ENCODE results near the gene CD6. TPM values are rescaled to one million over a fixed set of nuclear protein-coding genes. Genes with fewer than 3 reads are reported as not detected.

CD6 gene
- total RNA-seq, 3 donors from 2014 or later: 0.80 to 1.9 (median 0.98) TPM

DNA sequence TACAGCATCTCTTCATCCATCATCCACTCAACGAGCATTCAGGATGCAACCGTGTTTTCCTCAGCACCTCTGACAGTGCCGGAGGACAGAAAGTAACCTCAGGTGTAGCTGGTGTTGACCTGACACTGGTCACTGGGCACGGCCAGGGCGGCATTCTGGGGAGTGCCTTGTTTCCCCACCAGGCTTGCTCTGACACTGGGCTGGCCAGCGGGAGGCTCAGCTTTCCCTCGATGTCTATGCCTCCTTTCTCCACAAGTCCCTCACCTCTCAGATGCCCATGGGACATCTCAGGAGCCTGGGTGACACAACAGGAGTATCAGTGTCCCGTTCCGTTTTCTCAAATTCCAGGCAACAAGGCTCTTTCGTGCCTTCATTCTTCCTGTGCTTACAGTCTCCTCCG lies 28.9 kb downstream of the CD6 start:
- no peaks in the 10 kb centered on the region for H3K9me3 ChIP-seq
- intact Hi-C loops (cut with DNase I; ENCODE audit: low total_unique reads): no loop called here
- no peaks in the 10 kb centered on the region for H3K36me3 ChIP-seq
- peaks cover 0 to 5% of the 10 kb centered on the region in 2 donors for H3K4me1 ChIP-seq
- no peak overlapping the region for H3K27ac ChIP-seq
- no peak overlapping the region for H3K4me3 ChIP-seq
- TF ChIP-seq POLR2AphosphoS5 (IDR thresholded peaks at IDR 0.05): no peak
- TF ChIP-seq, protein P1, sequence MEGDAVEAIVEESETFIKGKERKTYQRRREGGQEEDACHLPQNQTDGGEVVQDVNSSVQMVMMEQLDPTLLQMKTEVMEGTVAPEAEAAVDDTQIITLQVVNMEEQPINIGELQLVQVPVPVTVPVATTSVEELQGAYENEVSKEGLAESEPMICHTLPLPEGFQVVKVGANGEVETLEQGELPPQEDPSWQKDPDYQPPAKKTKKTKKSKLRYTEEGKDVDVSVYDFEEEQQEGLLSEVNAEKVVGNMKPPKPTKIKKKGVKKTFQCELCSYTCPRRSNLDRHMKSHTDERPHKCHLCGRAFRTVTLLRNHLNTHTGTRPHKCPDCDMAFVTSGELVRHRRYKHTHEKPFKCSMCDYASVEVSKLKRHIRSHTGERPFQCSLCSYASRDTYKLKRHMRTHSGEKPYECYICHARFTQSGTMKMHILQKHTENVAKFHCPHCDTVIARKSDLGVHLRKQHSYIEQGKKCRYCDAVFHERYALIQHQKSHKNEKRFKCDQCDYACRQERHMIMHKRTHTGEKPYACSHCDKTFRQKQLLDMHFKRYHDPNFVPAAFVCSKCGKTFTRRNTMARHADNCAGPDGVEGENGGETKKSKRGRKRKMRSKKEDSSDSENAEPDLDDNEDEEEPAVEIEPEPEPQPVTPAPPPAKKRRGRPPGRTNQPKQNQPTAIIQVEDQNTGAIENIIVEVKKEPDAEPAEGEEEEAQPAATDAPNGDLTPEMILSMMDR (IDR thresholded peaks at IDR 0.05): no peak
- no peak for TF ChIP-seq POLR2A (IDR thresholded peaks at IDR 0.05)
- H3K27me3 ChIP-seq: no peaks in the 10 kb centered on the region
- no peak for DNase-seq (ENCODE audit: low spot score in 2 of 2)

DNA sequence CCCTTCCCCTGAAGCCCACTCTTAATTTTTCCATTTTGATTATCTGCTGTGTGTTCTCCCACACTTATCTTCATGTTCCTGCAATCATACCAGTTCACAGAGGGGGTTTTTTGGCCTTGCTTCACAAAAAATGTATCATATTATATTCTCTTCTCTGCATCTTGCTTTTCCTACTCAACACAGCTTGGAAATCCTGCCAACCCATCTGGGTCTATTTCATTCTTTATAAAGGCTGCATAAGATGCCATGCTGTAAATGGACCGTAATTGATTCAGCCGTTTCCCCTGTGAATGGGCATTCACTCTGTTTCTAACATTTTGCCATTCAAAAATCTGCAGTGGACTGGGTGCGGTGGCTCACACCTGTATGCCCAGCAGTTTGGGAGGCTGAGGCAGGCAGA lies 30.5 kb downstream of the CD6 start:
- TF ChIP-seq POLR2AphosphoS5 (IDR thresholded peaks at IDR 0.05) (no peak), POLR2A (IDR thresholded peaks at IDR 0.05) (no peak)
- TF ChIP-seq, protein P1 (IDR thresholded peaks at IDR 0.05): no peak
- Histone ChIP-seq H3K4me1 (peaks cover 0 to 5% of the 10 kb centered on the region in 2 donors), H3K36me3 (no peaks in the 10 kb centered on the region), H3K4me3 (no peak overlapping the region), H3K27ac (no peak overlapping the region), H3K27me3 (no peaks in the 10 kb centered on the region), H3K9me3 (no peaks in the 10 kb centered on the region)
- DNase-seq (ENCODE audit: low spot score in 2 of 2): no peak
- intact Hi-C loops (cut with DNase I; ENCODE audit: low total_unique reads): no loop called here

DNA sequence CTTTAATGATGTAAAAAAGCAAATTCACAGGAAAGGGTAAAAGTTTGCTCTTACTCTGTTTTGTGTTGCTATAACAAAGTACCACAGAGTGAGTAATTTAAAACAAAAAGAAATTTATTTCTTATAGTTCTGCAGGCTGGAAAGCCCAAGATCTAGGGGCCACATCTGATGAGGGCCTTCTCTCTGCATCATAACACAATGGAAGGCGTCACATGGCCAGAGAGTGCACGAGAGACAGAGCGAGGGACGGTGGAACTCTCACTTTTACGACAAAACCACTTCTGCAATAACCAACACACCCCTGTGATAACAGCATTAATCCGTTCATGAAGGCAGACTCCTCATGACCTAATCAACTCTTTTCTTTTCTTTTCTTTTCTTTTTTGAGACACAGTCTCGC lies 31.1 kb downstream of the CD6 start:
- peaks cover 0 to 5% of the 10 kb centered on the region in 2 donors for H3K4me1 ChIP-seq
- intact Hi-C loops (cut with DNase I; ENCODE audit: low total_unique reads): no loop called here
- H3K9me3 ChIP-seq: no peaks in the 10 kb centered on the region
- H3K27me3 ChIP-seq: no peaks in the 10 kb centered on the region
- TF ChIP-seq POLR2AphosphoS5 (IDR thresholded peaks at IDR 0.05) (no peak), POLR2A (IDR thresholded peaks at IDR 0.05) (no peak)
- TF ChIP-seq, protein P1 (IDR thresholded peaks at IDR 0.05): no peak
- no peak overlapping the region for H3K4me3 ChIP-seq
- H3K36me3 ChIP-seq: no peaks in the 10 kb centered on the region
- no peak for DNase-seq (ENCODE audit: low spot score in 2 of 2)
- no peak overlapping the region for H3K27ac ChIP-seq

DNA sequence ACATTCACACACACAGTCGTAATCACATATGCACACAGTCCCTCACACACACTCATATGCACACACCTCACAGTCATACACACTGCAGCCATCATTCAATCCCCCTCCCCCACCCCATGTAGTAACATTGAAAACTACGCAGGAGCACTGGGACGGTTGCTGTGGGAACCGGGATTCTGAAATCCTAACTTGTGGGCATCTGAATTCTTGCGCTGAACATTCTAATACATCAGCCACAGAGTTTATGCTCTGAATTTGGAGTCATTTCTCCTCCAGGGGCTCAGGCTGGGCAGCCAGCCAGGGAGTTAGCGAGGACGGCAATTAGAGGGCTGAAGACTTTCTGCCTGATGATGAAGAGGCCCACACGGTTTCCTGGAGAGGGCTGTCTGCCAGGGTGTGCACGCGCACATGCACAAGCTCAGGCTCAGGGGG lies 32.7 kb downstream of the CD6 start:
- Histone ChIP-seq H3K27ac (no peak overlapping the region), H3K4me1 (peaks cover 0 to 5% of the 10 kb centered on the region in 2 donors), H3K27me3 (no peaks in the 10 kb centered on the region), H3K9me3 (no peaks in the 10 kb centered on the region), H3K4me3 (no peak overlapping the region), H3K36me3 (no peaks in the 10 kb centered on the region)
- no peak for DNase-seq (ENCODE audit: low spot score in 2 of 2)
- intact Hi-C loops (cut with DNase I; ENCODE audit: low total_unique reads): no loop called here
- TF ChIP-seq, protein P1 (IDR thresholded peaks at IDR 0.05): no peak
- no peak for TF ChIP-seq POLR2A (IDR thresholded peaks at IDR 0.05)
- no peak for TF ChIP-seq POLR2AphosphoS5 (IDR thresholded peaks at IDR 0.05)

DNA sequence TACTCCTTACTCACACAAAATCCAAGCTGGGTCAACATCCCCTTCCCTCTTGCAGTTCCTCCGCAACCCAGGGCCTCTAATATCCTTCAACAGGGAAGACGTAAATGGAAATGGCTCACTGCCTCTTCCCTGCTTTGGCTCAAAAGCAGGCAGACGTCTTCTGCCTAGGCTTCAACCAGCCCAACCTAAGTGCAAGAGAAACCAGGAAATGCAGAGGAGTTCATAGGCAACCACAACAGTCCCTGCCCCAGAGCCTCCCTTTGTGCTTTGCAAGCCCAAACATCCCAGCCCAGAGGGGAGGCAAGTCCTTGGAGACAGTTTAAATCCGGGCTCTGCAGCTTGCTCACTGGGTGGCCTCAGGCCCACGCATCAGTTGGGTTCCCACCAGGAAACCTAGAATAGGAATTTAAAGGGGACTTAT lies 33.3 kb downstream of the CD6 start:
- Histone ChIP-seq H3K4me1 (peaks cover 0 to 5% of the 10 kb centered on the region in 2 donors), H3K27ac (no peak overlapping the region), H3K27me3 (no peaks in the 10 kb centered on the region), H3K4me3 (no peak overlapping the region), H3K36me3 (no peaks in the 10 kb centered on the region), H3K9me3 (no peaks in the 10 kb centered on the region)
- intact Hi-C loops (cut with DNase I; ENCODE audit: low total_unique reads): no loop called here
- TF ChIP-seq POLR2A (IDR thresholded peaks at IDR 0.05): no peak
- TF ChIP-seq, protein P1 (IDR thresholded peaks at IDR 0.05): no peak
- no peak for TF ChIP-seq POLR2AphosphoS5 (IDR thresholded peaks at IDR 0.05)
- DNase-seq (ENCODE audit: low spot score in 2 of 2): no peak

Measured in breast epithelium (tissue), 4 donors.